ENCODE data around the gene TNFRSF14. TPM values are rescaled to one million over a fixed set of nuclear protein-coding genes. Genes with fewer than 3 reads are reported as not detected.

Gene TNFRSF14
- total and polyA plus RNA-seq, 9 of the 15 experiments (the other 6 are each of a cell fraction or from before 2014, with no cell fraction given), result 0.11 to 2.3 (median 0.68) TPM; not detected in 2

DNA sequence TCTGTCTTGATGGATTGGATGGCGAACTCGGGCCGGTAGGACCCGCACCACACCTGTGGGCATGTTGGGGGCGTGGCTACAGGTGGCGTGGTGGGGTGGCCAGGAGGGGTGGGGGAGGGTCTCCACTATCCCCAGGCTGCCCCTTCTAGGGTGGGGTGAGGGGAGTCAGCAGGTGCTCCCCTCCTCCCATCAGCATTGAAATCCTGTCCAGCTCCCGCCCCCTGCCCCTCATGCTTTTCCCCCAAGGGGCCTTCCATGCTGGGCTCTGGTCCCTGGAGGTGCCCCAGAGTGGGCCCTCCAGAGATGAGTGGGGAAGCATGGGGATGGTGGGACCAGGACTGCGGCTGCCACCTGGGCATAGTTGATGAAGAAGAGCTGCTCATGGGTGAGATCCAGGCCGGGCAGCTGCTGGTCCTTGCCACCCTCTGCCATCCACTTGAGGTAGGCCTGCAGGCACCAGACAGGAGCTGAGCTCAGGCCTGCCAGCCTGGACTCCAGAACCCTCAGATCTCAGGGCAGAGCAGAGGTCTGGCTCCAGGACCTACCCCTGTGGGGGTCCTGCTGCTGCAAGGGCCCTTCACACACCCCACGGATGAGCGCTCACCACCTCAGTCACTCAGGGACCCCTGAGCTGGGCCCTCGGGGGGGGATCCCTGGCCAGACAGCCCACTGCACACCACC is 35.5 kb downstream of the TNFRSF14 start (continued):
- TF ChIP-seq, protein P1, sequence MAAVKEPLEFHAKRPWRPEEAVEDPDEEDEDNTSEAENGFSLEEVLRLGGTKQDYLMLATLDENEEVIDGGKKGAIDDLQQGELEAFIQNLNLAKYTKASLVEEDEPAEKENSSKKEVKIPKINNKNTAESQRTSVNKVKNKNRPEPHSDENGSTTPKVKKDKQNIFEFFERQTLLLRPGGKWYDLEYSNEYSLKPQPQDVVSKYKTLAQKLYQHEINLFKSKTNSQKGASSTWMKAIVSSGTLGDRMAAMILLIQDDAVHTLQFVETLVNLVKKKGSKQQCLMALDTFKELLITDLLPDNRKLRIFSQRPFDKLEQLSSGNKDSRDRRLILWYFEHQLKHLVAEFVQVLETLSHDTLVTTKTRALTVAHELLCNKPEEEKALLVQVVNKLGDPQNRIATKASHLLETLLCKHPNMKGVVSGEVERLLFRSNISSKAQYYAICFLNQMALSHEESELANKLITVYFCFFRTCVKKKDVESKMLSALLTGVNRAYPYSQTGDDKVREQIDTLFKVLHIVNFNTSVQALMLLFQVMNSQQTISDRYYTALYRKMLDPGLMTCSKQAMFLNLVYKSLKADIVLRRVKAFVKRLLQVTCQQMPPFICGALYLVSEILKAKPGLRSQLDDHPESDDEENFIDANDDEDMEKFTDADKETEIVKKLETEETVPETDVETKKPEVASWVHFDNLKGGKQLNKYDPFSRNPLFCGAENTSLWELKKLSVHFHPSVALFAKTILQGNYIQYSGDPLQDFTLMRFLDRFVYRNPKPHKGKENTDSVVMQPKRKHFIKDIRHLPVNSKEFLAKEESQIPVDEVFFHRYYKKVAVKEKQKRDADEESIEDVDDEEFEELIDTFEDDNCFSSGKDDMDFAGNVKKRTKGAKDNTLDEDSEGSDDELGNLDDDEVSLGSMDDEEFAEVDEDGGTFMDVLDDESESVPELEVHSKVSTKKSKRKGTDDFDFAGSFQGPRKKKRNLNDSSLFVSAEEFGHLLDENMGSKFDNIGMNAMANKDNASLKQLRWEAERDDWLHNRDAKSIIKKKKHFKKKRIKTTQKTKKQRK (IDR thresholded peaks at IDR 0.05; ENCODE audit: borderline replicate concordance, low read depth, low read length), result no peak
- TF ChIP-seq TGIF2 (CRISPR knock-in tag; IDR thresholded peaks at IDR 0.05), result no peak
- no peak for TF ChIP-seq ZNF384 (IDR thresholded peaks at IDR 0.05; ENCODE audit: low read depth, low read length)

GRCh38 chr1:2592672-2593071 is 36.5 kb downstream of the TNFRSF14 start:
- ChIA-PET POLR2A (no interaction called here), CTCF (ENCODE audit: low intra/inter-chr PET ratio) (no interaction called here)
- in situ Hi-C loops (cut with MboI), result no loop called here
- Histone ChIP-seq H3K4me2 (ENCODE audit: insufficient read depth, low read length) (no peak overlapping the region), H3K36me3 (ENCODE audit: control insufficient read depth, insufficient read depth, low read length) (no peaks in the 10 kb centered on the region), H3K4me1 (replicated peaks in 1 of 2; ENCODE audit: control insufficient read depth in 2 of 2, insufficient read depth in 2 of 2, low read length in 2 of 2) (peaks cover 0 to 73% of the 10 kb centered on the region in 2 experiments; a peak in 2 of 5 replicates), H3K27ac (ENCODE audit: extremely low read depth, low read depth, low read length) (no peak overlapping the region), H3K9me1 (ENCODE audit: control insufficient read depth, insufficient read depth, low read length) (no peaks in the 10 kb centered on the region), H4K20me1 (replicated peaks; ENCODE audit: control insufficient read depth, insufficient read depth, low read length) (0 out of 2 replicates have a peak, but pooled peaks cover 6% of the 10 kb centered on the region), H3K9me3 (replicated peaks; ENCODE audit: control insufficient read depth, insufficient read depth, low read depth, low read length) (no peaks in the 10 kb centered on the region), H3K27me3 (ENCODE audit: control insufficient read depth in 2 of 2, insufficient read depth in 2 of 2, low read length in 2 of 2) (peaks cover 7 to 47% of the 10 kb centered on the region in 2 experiments; a peak in 3 of 5 replicates), H3K4me3 (no peak overlapping the region), H3K9ac (ENCODE audit: insufficient read depth in 1 of 2, low read depth in 2 of 2, low read length in 2 of 2) (no peak overlapping the region; a peak in 1 of 4 replicates), H2AFZ (ENCODE audit: low read depth, low read length) (no peak overlapping the region), H3K79me2 (ENCODE audit: control insufficient read depth, insufficient read depth, low read length) (no peaks in the 10 kb centered on the region)
- 28% methylated on average over 15 of the region's 15 CpGs for WGBS (ENCODE audit: insufficient coverage, low coverage, missing lambda C conversion rate)
- FAIRE-seq (no peak), ATAC-seq (no peak), DNase-seq (ENCODE audit: extremely low read depth in 1 of 4, low spot score in 3 of 4) (no peak)
- BruUV-seq (replicated peaks), result no TSS peak
- intact Hi-C loops (cut with micrococcal nuclease), result no loop called here
- TF ChIP-seq SIRT6 (IDR thresholded peaks at IDR 0.05; ENCODE audit: low read depth, low read length) (no peak), RBM39 (optimal IDR thresholded peaks at IDR 0.05; ENCODE audit: low read depth, low read length) (no peak), MEF2A (IDR thresholded peaks at IDR 0.05; ENCODE audit: control insufficient read depth, low read depth, low read length) (no peak), CREB1 (IDR thresholded peaks at IDR 0.05) (no peak), CREB1 (CRISPR knock-in tag; IDR thresholded peaks at IDR 0.05) (no peak), ZNF354B (CRISPR knock-in tag; IDR thresholded peaks at IDR 0.05) (no peak), ZNF175 (CRISPR knock-in tag; IDR thresholded peaks at IDR 0.05; ENCODE audit: low read depth) (no peak), HNRNPK (IDR thresholded peaks at IDR 0.05; ENCODE audit: low read depth, low read length, poor library complexity, severe bottlenecking) (no peak), NR2F6 (CRISPR knock-in tag; IDR thresholded peaks at IDR 0.05) (no peak)
- TF ChIP-seq, protein P2, sequence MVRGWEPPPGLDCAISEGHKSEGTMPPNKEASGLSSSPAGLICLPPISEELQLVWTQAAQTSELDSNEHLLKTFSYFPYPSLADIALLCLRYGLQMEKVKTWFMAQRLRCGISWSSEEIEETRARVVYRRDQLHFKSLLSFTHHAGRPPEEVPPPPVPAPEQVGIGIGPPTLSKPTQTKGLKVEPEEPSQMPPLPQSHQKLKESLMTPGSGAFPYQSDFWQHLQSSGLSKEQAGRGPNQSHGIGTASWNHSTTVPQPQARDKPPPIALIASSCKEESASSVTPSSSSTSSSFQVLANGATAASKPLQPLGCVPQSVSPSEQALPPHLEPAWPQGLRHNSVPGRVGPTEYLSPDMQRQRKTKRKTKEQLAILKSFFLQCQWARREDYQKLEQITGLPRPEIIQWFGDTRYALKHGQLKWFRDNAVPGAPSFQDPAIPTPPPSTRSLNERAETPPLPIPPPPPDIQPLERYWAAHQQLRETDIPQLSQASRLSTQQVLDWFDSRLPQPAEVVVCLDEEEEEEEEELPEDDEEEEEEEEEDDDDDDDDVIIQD (CRISPR knock-in tag; IDR thresholded peaks at IDR 0.05), result no peak
